Suprapubic skin (tissue), 4 donors: ENCODE measurements around the gene INTU. TPM values are rescaled to one million over a fixed set of nuclear protein-coding genes. Genes with fewer than 3 reads are reported as not detected.
"Not testable (repeated sequence)": the region's sequence is repeated elsewhere in the genome, so short reads cannot be mapped to it uniquely, and the experiment has no call there.

ENCODE experiments used
- DNase-seq, 2 donors: peaks; one replicate each; pipeline ENCODE4 v3.0.0-alpha.2; 2019; ENCODE audit warnings: low spot score in 2 of 2
- H3K27ac ChIP-seq: fragments of 200-600 bp; sonication (generic); one replicate; pipeline ENCODE4 v1.5.1; 2019
- H3K27me3 ChIP-seq: fragments of 200-600 bp; sonication (generic); one replicate; pipeline ENCODE4 v1.5.1; 2019
- H3K36me3 ChIP-seq: fragments of 200-600 bp; sonication (generic); one replicate; pipeline ENCODE4 v1.5.1; 2019
- H3K4me1 ChIP-seq: fragments of 200-600 bp; sonication (generic); one replicate; pipeline ENCODE4 v1.5.1; 2019
- H3K4me3 ChIP-seq: fragments of 200-600 bp; sonication (generic); one replicate; pipeline ENCODE4 v1.5.1; 2019; ENCODE audit warnings: mild to moderate bottlenecking
- H3K9me3 ChIP-seq: fragments of 200-600 bp; sonication (generic); one replicate; pipeline ENCODE4 v1.5.1; 2019
- EP300 ChIP-seq: sonication (generic); formaldehyde crosslinking; IDR thresholded peaks from one replicate; pipeline ENCODE4 v1.6.1; 2017; ENCODE audit warnings: antibody characterized with exemption
- POLR2A ChIP-seq, 2 donors: fragments of 450-650 bp; IDR thresholded peaks; one replicate each; pipeline ENCODE4 v1.6.1; 2017; ENCODE audit warnings: antibody characterized with exemption in 2 of 2, mild to moderate bottlenecking in 2 of 2, moderate library complexity in 2 of 2
- POLR2AphosphoS5 ChIP-seq, 3 donors: sonication (generic); formaldehyde crosslinking; IDR thresholded peaks; one replicate each; pipeline ENCODE4 v1.6.1; 2017; ENCODE audit warnings: antibody characterized with exemption in 3 of 3
- WGBS: methylation state at CpG from one replicate; pipeline ENCODE4 v1.1.5; 2018; 5-methylcytosine and 5-hydroxymethylcytosine counted together
- total RNA-seq, 4 donors: library from RNA; depleted of rRNA; stranded (reverse); fragments of >200 nt; gene quantifications; one replicate each; pipeline ENCODE4 v1.1.0, GENCODE V29; 2016
- TF ChIP-seq, protein P1 (sequence below), 2 donors: fragments of 200-600 bp in 1 of 2; fragments of 450-650 bp in 1 of 2; sonication (generic) in 1 of 2; IDR thresholded peaks; one replicate each; pipeline ENCODE4 v1.5.1; 2016 to 2019; ENCODE audit warnings: antibody characterized with exemption in 2 of 2, mild to moderate bottlenecking in 1 of 2, moderate library complexity in 1 of 2

Gene INTU
- total RNA-seq, 4 donors from 2014 or later: 6.1 to 11.7 (median 8.3) TPM

GRCh38 chr4:127643791-127644190 is 11.0 kb downstream of the INTU start:
- Histone ChIP-seq H3K36me3 (peaks cover 17% of the 10 kb centered on the region), H3K9me3 (no peaks in the 10 kb centered on the region), H3K27me3 (no peaks in the 10 kb centered on the region), H3K27ac (no peak overlapping the region), H3K4me3 (no peak overlapping the region), H3K4me1 (peaks cover 9% of the 10 kb centered on the region)
- TF ChIP-seq POLR2AphosphoS5 (IDR thresholded peaks at IDR 0.05) (no peak), EP300 (no peak), POLR2A (IDR thresholded peaks at IDR 0.05) (no peak)
- TF ChIP-seq, protein P1, sequence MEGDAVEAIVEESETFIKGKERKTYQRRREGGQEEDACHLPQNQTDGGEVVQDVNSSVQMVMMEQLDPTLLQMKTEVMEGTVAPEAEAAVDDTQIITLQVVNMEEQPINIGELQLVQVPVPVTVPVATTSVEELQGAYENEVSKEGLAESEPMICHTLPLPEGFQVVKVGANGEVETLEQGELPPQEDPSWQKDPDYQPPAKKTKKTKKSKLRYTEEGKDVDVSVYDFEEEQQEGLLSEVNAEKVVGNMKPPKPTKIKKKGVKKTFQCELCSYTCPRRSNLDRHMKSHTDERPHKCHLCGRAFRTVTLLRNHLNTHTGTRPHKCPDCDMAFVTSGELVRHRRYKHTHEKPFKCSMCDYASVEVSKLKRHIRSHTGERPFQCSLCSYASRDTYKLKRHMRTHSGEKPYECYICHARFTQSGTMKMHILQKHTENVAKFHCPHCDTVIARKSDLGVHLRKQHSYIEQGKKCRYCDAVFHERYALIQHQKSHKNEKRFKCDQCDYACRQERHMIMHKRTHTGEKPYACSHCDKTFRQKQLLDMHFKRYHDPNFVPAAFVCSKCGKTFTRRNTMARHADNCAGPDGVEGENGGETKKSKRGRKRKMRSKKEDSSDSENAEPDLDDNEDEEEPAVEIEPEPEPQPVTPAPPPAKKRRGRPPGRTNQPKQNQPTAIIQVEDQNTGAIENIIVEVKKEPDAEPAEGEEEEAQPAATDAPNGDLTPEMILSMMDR (IDR thresholded peaks at IDR 0.05): no peak
- DNase-seq: no peak
- WGBS: 90% methylated on average over 4 of the region's 4 CpGs

GRCh38 chr4:127648061-127648460 is 15.3 kb downstream of the INTU start:
- no peak for DNase-seq
- Histone ChIP-seq H3K9me3 (no peaks in the 10 kb centered on the region), H3K36me3 (peaks cover 17% of the 10 kb centered on the region), H3K27ac (no peak overlapping the region), H3K27me3 (no peaks in the 10 kb centered on the region), H3K4me1 (no peaks in the 10 kb centered on the region), H3K4me3 (no peak overlapping the region)
- 91% methylated on average over 3 of the region's 3 CpGs for WGBS
- TF ChIP-seq EP300 (no peak), POLR2A (IDR thresholded peaks at IDR 0.05) (no peak)
- TF ChIP-seq, protein P1 (IDR thresholded peaks at IDR 0.05): no peak

GRCh38 chr4:127655590-127655989 is 22.8 kb downstream of the INTU start:
- no CpG with 5 or more reads among the region's 17 CpGs for WGBS
- H3K4me3 ChIP-seq, H3K9me3 ChIP-seq, H3K27me3 ChIP-seq, H3K4me1 ChIP-seq, DNase-seq, H3K27ac ChIP-seq, H3K36me3 ChIP-seq: not testable (repeated sequence)

- no peak for TF ChIP-seq EP300
- TF ChIP-seq, protein P1 (IDR thresholded peaks at IDR 0.05): no peak
- TF ChIP-seq POLR2A (IDR thresholded peaks at IDR 0.05): no peak
- TF ChIP-seq POLR2AphosphoS5 (IDR thresholded peaks at IDR 0.05): no peak
- Histone ChIP-seq H3K4me1 (no peaks in the 10 kb centered on the region), H3K27me3 (no peaks in the 10 kb centered on the region), H3K4me3 (no peak overlapping the region), H3K36me3 (peaks cover 7% of the 10 kb centered on the region), H3K9me3 (no peaks in the 10 kb centered on the region), H3K27ac (no peak overlapping the region)
- no peak for DNase-seq
- 96% methylated on average over 9 of the region's 9 CpGs for WGBS
Observed at GRCh38 chr4:127656047-127656680, 23.4 kb downstream of the INTU start.

- no peaks in the 10 kb centered on the region for H3K9me3 ChIP-seq
- DNase-seq: no peak
- H3K27me3 ChIP-seq: no peaks in the 10 kb centered on the region
- H3K27ac ChIP-seq: no peak overlapping the region
- no peak overlapping the region for H3K4me3 ChIP-seq
- TF ChIP-seq POLR2A (IDR thresholded peaks at IDR 0.05) (no peak), POLR2AphosphoS5 (IDR thresholded peaks at IDR 0.05) (no peak)
- TF ChIP-seq, protein P1 (IDR thresholded peaks at IDR 0.05): no peak
- H3K4me1 ChIP-seq: no peaks in the 10 kb centered on the region
- WGBS: 90% methylated on average over 6 of the region's 6 CpGs
- peaks cover 12% of the 10 kb centered on the region for H3K36me3 ChIP-seq
Observed at GRCh38 chr4:127660284-127660885, 27.6 kb downstream of the INTU start.

- Histone ChIP-seq H3K9me3 (no peaks in the 10 kb centered on the region), H3K27me3 (no peaks in the 10 kb centered on the region), H3K27ac (no peak overlapping the region), H3K4me3 (no peak overlapping the region), H3K36me3 (peaks cover 4% of the 10 kb centered on the region), H3K4me1 (no peaks in the 10 kb centered on the region)
- 79% methylated on average over 2 of the region's 2 CpGs for WGBS
- TF ChIP-seq POLR2A (IDR thresholded peaks at IDR 0.05) (no peak), EP300 (no peak), POLR2AphosphoS5 (IDR thresholded peaks at IDR 0.05) (no peak)
- TF ChIP-seq, protein P1 (IDR thresholded peaks at IDR 0.05): no peak
- no peak for DNase-seq
Observed at GRCh38 chr4:127667116-127667515, 34.4 kb downstream of the INTU start.
